22Rv1 (cell line): ENCODE results near the gene CELA2B.

Experiments
- ZFX ChIP-seq: fragments of 450-650 bp; IDR thresholded peaks from 2 replicates; pipeline ENCODE4 v1.6.1; 2017; ENCODE audit warnings: antibody characterized with exemption, borderline replicate concordance
- TF ChIP-seq, protein P1 (sequence below): fragments of 450-650 bp; IDR thresholded peaks from 2 replicates; pipeline ENCODE4 v1.5.1; 2017; ENCODE audit warnings: mild to moderate bottlenecking

DNA sequence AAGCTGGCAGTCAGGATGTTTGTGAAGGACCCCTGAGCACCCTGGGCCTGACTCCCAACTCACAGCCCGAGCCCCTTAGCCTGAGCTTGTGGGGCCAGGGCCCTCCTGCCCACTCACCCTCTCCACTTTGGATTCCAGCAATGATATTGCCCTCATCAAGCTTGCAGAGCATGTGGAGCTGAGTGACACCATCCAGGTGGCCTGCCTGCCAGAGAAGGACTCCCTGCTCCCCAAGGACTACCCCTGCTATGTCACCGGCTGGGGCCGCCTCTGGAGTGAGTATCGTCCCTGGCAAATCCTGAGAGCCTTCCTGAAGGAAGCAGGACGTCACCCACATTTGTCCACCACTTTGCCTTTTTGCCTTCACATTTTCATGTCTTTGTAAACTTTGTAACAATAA is 32.6 kb upstream of the CELA2B start:
- TF ChIP-seq, protein P1, sequence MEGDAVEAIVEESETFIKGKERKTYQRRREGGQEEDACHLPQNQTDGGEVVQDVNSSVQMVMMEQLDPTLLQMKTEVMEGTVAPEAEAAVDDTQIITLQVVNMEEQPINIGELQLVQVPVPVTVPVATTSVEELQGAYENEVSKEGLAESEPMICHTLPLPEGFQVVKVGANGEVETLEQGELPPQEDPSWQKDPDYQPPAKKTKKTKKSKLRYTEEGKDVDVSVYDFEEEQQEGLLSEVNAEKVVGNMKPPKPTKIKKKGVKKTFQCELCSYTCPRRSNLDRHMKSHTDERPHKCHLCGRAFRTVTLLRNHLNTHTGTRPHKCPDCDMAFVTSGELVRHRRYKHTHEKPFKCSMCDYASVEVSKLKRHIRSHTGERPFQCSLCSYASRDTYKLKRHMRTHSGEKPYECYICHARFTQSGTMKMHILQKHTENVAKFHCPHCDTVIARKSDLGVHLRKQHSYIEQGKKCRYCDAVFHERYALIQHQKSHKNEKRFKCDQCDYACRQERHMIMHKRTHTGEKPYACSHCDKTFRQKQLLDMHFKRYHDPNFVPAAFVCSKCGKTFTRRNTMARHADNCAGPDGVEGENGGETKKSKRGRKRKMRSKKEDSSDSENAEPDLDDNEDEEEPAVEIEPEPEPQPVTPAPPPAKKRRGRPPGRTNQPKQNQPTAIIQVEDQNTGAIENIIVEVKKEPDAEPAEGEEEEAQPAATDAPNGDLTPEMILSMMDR: no peak
- no peak for TF ChIP-seq ZFX
